DMS 273 treated with DMSO at 0.1 percent for 48 hours (cell line): ENCODE results near the gene MFF.

Experiments
- DNase-seq: peaks from one replicate; lab custom pipeline; 2025; lab: John Stamatoyannopoulos, UW

Gene MFF, protein sequence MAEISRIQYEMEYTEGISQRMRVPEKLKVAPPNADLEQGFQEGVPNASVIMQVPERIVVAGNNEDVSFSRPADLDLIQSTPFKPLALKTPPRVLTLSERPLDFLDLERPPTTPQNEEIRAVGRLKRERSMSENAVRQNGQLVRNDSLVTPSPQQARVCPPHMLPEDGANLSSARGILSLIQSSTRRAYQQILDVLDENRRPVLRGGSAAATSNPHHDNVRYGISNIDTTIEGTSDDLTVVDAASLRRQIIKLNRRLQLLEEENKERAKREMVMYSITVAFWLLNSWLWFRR

DNA sequence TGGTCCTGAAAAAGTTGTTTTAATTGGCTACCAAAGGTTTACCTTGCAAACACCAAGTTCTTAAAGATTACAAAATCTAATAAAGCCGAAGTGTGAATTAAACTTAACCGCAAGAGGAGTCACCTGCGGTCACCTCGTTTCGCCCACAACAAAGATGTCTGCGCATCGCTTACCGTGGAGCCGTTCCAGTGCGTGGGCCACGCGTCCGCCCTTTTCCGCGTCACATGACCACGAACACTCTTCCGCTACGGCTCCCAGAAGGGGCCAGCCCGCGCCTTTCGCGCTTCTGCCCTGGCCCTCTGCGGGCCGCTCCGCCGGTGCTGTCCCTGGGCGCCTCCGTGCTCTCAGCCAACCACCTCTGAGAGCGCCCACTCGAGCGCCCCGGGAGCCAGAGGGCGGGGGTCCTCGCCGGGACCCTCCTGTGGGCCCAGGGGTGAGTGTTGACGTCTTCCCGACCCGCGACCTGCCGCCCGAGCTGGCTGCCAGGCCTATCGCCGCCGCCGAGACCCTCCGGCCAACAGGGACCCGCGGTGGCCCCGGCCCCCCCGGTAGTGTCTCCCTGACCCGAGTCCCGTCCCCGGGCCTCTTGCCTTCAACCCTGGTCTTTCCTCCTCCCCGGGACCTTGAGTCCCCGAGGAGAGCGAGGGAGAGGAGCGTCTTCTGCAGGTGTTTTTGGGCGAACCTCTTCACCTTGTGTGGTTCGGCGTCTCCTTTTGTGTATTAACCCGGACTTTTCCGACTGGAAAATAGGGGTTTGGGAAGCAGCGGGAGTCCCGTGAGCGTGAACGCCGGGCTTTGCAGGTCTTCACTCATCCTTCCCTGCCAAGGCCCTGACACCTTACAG lies at the start of gene MFF:
Gene MFF, plus strand, starts transcription at position 257 of the 844 bp plus-strand sequence. CDS start 5,415 bp downstream, outside the sequence.
- DNase-seq: peak; percentile 84

GRCh38 chr2:227280895-227281294 lies 44.2 kb upstream of the MFF start:
- no peak for DNase-seq

GRCh38 chr2:227285741-227286236 lies 39.3 kb upstream of the MFF start:
- no peak for DNase-seq

- no peak for DNase-seq
These were observed 37.3 kb upstream of the MFF start for GRCh38 chr2:227287771-227288170.

DNA sequence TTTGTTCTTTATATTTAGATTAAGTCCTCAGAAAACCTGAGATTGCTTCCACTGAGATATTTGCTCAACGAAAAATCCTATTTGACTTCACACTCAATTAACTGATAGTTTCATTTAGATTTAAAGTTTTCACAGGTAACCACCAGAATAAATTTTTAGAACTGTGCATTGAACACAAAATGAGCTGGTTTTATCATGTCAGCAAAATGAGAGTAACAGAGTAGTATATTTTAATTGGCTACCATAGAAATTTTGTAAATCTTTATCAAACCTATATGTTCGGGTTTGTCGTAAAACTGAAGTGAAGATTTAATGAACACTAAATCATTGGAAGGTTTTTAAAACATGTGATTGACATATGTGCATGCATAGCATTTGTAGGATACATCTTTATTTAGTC lies 32.7 kb upstream of the MFF start:
- DNase-seq: no peak

DNA sequence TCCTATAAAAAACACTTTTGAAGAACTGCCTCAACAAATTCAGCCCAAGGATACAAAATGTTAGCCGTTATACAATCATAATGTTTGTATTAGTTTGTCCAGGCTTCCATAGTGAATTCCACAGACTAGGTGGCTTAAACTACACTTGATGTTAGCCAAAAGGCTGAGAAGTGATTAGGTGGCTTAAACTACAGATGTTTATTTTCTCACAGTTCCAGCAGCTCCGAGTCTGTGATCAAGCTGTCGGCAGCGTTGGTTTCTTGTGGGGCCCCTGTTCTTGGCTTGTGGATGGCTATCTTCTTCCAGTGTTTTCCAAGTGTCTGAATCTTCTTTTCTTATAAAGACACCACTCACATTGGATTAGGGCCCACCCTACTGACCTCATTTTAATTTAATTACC lies 31.5 kb upstream of the MFF start:
- DNase-seq: no peak

GRCh38 chr2:227295806-227296205 lies 29.2 kb upstream of the MFF start:
- no peak for DNase-seq

DNA sequence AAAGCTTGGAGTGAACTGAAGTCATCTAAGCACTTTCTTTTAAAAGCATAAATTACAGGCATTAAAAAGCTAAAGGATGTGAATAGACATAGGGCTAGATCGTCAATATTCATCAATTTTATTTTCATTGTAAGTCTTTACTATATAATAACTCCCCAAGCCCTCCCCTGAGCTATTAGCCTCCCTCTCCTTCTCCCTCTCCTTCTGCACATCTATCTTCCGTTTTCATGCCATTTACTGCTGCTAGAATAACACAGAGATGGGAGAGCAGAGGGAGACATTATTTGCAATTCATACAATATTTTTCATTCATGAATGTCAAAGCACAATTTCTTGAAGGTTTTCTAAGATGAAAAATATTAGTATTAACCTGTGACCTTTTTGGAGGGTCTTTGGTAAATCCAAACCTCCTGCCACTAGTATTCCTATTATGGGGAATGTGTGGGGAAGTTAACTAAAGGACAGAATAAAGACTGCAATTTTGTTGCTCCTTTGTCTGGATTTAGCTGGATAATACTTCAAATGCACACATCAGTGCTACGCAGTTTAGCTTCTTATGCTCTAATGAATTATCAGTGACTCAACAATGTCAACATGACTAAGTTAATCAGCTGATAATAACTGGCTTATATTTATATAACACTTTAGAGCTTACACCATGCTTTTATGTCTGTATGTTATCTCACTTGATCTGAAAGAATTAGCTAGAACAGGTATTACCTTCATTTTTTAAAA lies 28.2 kb upstream of the MFF start:
- no peak for DNase-seq

DNA sequence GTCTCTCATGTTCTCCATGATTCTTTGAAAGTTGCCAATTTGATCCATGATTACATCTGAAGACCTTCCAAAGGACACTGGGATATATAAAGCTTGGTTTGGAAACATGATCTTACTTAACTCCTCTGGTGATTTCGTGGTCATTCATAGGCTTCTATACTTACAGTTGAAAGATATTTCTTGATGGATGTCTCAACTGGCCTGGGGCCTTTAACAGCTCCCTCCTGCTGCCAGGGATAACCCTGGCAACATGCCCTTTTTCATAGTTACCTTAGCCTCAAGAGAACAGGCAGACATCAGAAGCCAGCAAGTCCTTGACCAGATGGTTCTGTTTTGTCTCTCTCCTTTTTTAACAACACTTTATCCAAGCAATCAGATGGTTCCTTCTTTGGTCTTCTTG lies 23.5 kb upstream of the MFF start:
- no peak for DNase-seq

- no peak for DNase-seq
These were observed 16.3 kb upstream of the MFF start for GRCh38 chr2:227308784-227309183.

GRCh38 chr2:227310756-227311110 lies 14.3 kb upstream of the MFF start:
- no peak for DNase-seq

GRCh38 chr2:227311861-227312506 lies 13.1 kb upstream of the MFF start:
- DNase-seq: no peak

DNA sequence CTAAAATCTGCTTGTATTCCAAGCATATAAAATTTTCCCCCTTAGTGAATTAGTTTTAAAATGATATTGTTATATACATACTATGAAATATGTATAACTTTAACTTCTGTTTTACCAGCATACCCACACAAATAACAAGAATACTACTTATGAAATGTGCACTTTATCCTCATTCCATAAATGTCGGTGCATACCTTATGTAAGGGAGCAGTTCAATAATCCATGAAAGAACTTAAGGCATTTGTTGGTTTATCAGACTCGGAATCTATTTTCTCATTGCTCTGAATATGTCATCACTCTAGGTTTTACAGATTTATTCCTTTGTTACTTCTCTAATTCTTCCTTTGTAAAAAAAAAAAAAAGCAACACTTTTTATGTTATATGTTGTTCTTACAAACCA lies 12.5 kb upstream of the MFF start:
- DNase-seq: no peak

GRCh38 chr2:227313310-227313709 lies 11.7 kb upstream of the MFF start:
- no peak for DNase-seq

DNA sequence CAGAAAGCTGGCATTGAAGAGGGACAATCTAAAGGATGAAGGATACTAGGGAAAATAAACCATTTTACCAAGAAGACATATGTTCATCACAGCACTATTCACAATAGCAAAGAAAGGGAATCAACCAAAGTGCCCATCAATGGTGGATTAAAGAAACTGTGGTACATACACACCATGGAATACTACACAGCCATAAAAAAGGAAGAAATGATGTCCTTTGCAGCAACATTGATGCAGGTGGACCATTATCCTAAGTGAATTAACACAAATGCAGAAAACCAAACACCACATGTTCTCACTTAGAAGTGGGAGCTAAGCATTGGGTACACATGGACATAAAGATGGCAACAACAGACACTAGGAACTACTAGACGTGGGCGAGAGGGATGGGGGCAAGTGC lies 7.2 kb upstream of the MFF start:
- DNase-seq: no peak

GRCh38 chr2:227320305-227321094 lies 4.6 kb upstream of the MFF start:
- DNase-seq: no peak

- no peak for DNase-seq
These were observed 2.4 kb upstream of the MFF start for GRCh38 chr2:227322530-227323205.

DNA sequence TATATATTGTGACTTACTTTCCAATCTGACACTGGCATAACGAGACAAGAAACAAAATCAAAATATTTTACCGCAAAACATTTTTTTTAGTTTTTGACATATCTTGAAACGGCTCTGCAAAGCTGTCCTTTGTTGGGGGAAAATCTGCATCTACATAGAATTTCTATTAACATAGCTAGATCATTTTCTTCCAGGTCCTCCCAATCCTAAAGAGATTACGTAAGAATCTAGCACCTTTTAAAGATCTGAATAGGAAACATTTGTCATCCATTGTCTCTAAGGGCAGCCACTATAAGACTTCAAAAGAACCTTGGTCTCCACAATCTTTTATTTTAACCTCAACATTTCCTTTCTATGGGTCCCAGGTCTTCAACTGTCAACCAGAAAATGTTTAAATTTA lies 1.2 kb upstream of the MFF start:
- no peak for DNase-seq

GRCh38 chr2:227324642-227324994 lies 433 bp upstream of the MFF start:
- no peak for DNase-seq

DNA sequence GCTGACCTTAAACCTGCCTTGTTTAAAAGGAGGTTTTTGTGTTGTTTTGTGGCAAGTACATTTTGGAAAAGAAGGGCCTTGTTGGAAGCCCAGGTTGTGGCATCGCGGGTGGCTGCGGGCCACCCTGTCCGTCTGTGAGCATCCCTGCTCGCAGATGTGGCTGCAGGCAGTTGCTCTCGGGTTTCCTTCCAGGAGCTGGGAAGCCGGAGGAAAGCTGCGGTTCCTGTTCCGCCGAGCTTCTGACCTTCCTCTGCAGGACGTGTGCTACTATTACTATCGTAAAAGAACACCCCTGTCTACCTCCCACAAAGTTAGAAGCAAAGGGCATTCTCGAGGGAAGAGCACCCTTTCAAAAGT lies 766 bp downstream of the MFF start:
- DNase-seq: peak; percentile 24

DNA sequence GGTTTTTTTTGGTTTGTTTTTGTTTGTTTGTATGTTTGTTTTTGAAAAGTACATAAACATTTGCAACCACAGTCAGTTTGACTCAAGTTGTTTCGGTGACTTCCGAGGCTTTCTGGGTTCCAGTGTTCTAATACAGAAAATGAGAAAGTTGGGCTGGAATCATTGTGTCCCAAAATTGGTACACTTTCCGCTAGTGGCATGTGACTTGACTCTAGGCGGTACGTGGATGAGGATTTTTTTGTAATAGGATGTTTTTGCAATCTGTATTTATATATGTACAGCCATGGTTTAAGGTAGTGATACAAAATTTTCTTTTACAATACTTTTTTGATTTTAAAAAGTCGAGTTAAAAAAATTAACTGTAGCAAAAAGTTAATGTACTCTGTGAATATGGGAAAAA lies 1.7 kb downstream of the MFF start:
- no peak for DNase-seq
